Head of caudate nucleus (tissue), 42 donors: ENCODE measurements around the gene DENND6A.
"Not testable (repeated sequence)": the region's sequence is repeated elsewhere in the genome, so short reads cannot be mapped to it uniquely, and the experiment has no call there.

Source experiments
- DNase-seq, 42 donors: peaks; one replicate each; pipeline versions ENCODE4 v3.0.0 to v3.0.0-alpha.2; 2020 to 2021; ENCODE audit warnings: mixed read lengths in 7 of 42
- intact Hi-C: fragments of 100-400 bp; cut with DNase I; formaldehyde crosslinking; loops from one replicate; pipeline ENCODE4 v1.15.0; 2022

The DENND6A gene, protein sequence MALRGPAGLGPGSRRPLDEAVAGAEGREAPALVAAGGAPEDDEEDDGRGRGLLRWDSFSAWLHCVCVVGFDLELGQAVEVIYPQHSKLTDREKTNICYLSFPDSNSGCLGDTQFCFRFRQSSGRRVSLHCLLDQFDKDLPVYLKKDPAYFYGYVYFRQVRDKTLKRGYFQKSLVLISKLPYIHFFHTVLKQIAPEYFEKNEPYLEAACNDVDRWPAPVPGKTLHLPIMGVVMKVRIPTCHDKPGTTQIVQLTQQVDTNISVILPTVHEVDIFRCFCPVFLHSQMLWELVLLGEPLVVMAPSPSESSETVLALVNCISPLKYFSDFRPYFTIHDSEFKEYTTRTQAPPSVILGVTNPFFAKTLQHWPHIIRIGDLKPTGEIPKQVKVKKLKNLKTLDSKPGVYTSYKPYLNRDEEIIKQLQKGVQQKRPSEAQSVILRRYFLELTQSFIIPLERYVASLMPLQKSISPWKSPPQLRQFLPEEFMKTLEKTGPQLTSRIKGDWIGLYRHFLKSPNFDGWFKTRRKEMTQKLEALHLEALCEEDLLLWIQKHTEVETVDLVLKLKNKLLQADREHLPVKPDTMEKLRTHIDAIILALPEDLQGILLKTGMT

GRCh38 chr3:57692396-57693147, at the start of gene DENND6A:
Gene DENND6A (minus strand): TSS chr3:57693077. CDS start chr3:57693018, 59 bp downstream.
- intact Hi-C loops, result loop anchor here (2.0 kb wide), 1 partner anchor 64 kb away; the partner anchor contains the start of gene SLMAP
- peak; percentile 26 to 99 (median 97) for DNase-seq

DNA sequence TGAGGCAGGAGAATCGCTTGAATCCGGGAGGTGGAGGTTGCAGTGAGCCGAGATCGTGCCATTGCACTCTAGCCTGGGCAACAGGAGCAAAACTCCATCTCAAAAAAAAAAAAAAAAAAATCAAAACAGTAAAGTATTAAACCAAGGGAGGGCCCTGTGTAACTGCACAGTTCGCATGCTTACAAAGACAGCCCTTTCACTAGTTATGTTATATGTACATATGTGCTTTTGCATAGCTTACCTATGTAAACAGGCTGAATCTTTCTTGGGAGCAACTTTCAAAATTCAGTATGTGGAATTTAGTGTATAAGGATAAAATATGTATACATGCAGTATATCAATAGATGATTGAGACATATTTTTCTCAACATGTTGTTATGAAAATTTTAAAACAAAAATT, 47.1 kb upstream of the DENND6A start:
- no peak for DNase-seq
- intact Hi-C loops, result no loop called here

GRCh38 chr3:57738391-57738790, 45.5 kb upstream of the DENND6A start:
- intact Hi-C loops, result no loop called here
- no peak for DNase-seq

DNA sequence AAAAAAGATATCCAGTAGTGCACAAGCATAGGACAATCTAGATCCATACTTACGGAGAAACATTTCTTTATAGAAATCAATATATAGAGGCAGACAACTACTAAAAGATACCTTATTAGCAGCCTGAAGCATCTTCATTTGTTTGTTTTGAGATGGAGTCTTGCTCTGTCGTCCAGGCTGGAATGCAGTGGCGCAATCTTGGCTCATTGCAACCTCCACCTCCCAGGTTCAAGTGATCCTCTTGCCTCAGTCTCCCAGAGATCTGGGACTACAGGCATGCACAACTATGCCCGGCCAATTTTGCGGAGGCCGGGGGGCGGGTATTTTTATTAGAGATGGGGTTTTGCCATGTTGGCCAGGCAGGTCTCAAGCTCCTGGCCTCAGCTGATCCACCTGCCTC, 45.0 kb upstream of the DENND6A start:
- no peak for DNase-seq
- intact Hi-C loops, result no loop called here

- intact Hi-C loops, result no loop called here
- DNase-seq, result no peak
Observed at GRCh38 chr3:57735405-57735804, 42.5 kb upstream of the DENND6A start.

DNA sequence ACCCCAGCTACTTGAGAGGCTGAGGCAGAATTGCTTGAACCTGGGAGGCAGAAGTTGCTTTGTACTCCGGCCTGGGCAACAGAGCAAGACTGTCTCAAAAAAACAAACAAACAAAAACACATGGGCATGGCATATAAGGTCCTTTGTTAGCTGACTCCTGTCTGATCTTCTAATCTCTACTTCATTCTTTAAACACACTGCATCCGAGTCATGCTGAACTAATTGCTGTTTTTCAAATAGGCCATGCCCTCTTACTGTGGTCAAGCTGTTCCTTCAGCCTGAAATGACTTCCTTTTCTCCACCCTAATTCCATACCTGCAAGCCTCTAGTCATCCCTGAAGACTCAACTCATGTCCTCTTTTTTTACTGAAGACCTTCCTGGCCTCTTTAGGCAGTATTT, 40.9 kb upstream of the DENND6A start:
- intact Hi-C loops, result no loop called here
- no peak for DNase-seq

- intact Hi-C loops, result no loop called here
Observed at GRCh38 chr3:57731311-57731710, 38.4 kb upstream of the DENND6A start.

DNA sequence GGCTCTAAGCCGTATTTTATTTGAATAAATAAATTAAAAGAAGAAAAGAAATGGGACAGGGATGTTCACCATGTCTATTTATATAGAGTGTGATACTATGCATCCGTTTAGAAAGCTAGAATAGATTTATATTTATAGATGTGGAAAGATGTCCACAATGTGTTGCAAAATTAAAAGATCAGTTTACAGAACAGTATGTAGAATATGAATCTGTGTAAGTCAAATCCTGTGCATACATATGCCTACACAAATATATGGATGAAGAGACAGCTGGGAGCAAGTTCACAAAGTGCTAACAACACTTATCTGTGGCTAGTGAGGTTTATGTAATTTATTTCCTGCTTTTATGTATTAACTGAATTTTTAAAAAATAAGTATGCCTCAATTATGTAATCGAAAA, 37.8 kb upstream of the DENND6A start:
- DNase-seq, result no peak
- intact Hi-C loops, result no loop called here

More at GRCh38 chr3:57731311-57731710, 38.4 kb upstream of the DENND6A start:
- DNase-seq, result no peak

- intact Hi-C loops, result no loop called here
- DNase-seq, result no peak
Observed at GRCh38 chr3:57729334-57730045, 36.6 kb upstream of the DENND6A start.

- DNase-seq, result no peak
- intact Hi-C loops, result no loop called here
Observed at GRCh38 chr3:57727106-57727505, 34.2 kb upstream of the DENND6A start.

- no peak for DNase-seq
- intact Hi-C loops, result no loop called here
Observed at GRCh38 chr3:57726397-57726796, 33.5 kb upstream of the DENND6A start.

- intact Hi-C loops, result no loop called here
Observed at GRCh38 chr3:57718118-57718517, 25.2 kb upstream of the DENND6A start.

DNA sequence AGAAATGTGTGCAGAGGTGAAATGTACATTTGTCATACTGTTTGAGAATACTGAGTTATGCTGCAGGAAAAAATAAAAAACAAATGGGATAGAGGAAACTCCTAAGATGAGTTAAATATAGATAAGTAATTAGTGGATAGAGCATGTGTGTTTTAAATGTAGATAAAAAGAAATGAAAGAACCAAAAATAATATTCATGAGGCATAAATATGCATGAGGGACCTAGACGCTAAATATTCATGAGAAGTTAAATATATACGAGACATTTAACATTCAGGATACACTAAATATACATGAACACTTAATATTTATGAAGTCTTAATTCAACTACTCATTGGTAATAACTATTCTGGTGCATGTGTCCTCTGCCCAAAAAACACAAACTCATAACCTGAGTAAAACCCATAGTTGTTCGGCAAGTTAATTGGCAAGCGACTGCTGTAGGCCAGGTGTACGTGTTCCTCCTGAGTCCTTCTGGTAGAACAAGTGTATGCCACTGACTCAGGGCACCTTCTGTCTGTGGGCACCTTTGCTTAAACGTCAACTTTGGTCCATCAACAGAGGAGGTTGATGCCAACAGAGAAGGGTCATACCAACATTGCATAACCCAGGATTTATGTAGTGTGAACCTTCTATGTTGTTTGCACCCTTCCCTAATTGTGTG, 24.5 kb upstream of the DENND6A start:
- DNase-seq, result no peak
- intact Hi-C loops, result no loop called here

More at GRCh38 chr3:57718118-57718517, 25.2 kb upstream of the DENND6A start:
- no peak for DNase-seq

DNA sequence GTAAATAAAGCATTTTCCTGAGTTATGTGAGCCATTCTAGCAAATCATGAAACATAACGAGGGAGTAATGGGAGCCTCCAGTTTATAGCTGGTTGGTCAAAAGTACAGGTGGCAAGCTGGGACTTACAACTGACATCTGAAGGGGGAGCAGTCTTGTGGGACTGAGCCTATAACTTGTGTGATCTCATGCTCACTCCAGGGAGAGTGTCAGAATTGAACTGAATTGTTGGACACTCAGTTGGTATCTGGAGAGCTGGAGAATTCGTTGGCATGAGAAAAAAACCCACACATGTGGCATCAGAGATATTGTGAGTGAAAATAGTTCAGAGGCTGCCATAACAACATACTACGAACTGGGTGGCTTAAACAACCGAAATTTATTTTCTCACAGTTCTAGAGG, 22.8 kb upstream of the DENND6A start:
- DNase-seq, result no peak
- intact Hi-C loops, result no loop called here

- no peak for DNase-seq
- intact Hi-C loops, result no loop called here
Observed at GRCh38 chr3:57709559-57709958, 16.7 kb upstream of the DENND6A start.

GRCh38 chr3:57709031-57709430, 16.2 kb upstream of the DENND6A start:
- intact Hi-C loops, result no loop called here
- DNase-seq, result no peak

DNA sequence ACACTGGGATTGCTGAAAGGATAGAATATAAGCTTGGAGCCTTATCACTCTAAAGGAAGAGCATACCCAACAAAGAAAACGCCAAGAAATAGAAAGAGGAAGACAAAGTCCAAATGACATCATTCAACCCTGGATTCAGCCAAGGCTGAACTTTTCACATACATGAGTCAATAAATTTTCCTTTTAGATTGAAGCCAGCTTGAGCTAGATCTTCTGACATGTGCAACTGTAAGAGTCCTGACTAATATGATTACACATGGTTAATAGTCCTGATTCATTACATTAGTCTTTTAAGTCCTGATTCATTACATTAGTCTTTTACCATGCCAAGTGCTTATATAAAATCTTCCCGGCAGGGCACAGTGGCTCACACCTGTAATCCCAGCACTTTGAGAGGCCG, 13.6 kb upstream of the DENND6A start:
- intact Hi-C loops, result no loop called here
- no peak for DNase-seq

GRCh38 chr3:57705351-57705750, 12.5 kb upstream of the DENND6A start:
- DNase-seq, result not testable (repeated sequence)

GRCh38 chr3:57701781-57702180, 8.9 kb upstream of the DENND6A start:
- intact Hi-C loops, result no loop called here
- no peak for DNase-seq

More at GRCh38 chr3:57705351-57705750, 12.5 kb upstream of the DENND6A start:
- intact Hi-C loops, result not testable (repeated sequence)
